T-helper 17 cell (primary cell): ENCODE measurements around the gene MARK2. TPM values are rescaled to one million over a fixed set of nuclear protein-coding genes. Genes with fewer than 3 reads are reported as not detected.

Experiments used
- ATAC-seq: fragments of 150-1000 bp; cut with Tn5 transposase; 2 replicates; pipeline ENCODE4 v1.10.0; 2021; ENCODE audit warnings: mild to moderate bottlenecking, moderate library complexity
- DNase-seq, 3 donors: peaks; one replicate each; pipeline versions ENCODE4 v3.0.0 to v3.0.0-alpha.2; 2020 to 2021
- H3K9me3 ChIP-seq: one replicate; pipeline ENCODE4 v1.7.0; 2013; ENCODE audit warnings: low read length, mild to moderate bottlenecking; ENCODE audit not compliant: control insufficient read depth, poor library complexity, severe bottlenecking
- H3K27ac Mint-ChIP-seq: one replicate; pipeline ENCODE4 v1.8.0; 2022; ENCODE audit warnings: mild to moderate bottlenecking, moderate library complexity, mixed read lengths
- H3K27me3 Mint-ChIP-seq: one replicate; pipeline ENCODE4 v1.8.0; 2022; ENCODE audit warnings: mixed read lengths
- H3K36me3 Mint-ChIP-seq: one replicate; pipeline ENCODE4 v1.8.0; 2022; ENCODE audit warnings: low read depth, mixed read lengths
- H3K4me1 Mint-ChIP-seq: one replicate; pipeline ENCODE4 v1.8.0; 2022; ENCODE audit warnings: mild to moderate bottlenecking, mixed read lengths
- H3K4me3 Mint-ChIP-seq: one replicate; pipeline ENCODE4 v1.8.0; 2022; ENCODE audit warnings: mild to moderate bottlenecking, moderate library complexity, mixed read lengths
- total RNA-seq, 4 donors: library from RNA in 2 of 4; stranded (reverse) in 2 of 4; gene quantifications; one replicate each; pipeline ENCODE4 v1.2.3 and lab custom pipeline; 2022 to 2026

MARK2 gene
- total RNA-seq, 2 donors from 2014 or later = 44.6 to 53.5 TPM

DNA sequence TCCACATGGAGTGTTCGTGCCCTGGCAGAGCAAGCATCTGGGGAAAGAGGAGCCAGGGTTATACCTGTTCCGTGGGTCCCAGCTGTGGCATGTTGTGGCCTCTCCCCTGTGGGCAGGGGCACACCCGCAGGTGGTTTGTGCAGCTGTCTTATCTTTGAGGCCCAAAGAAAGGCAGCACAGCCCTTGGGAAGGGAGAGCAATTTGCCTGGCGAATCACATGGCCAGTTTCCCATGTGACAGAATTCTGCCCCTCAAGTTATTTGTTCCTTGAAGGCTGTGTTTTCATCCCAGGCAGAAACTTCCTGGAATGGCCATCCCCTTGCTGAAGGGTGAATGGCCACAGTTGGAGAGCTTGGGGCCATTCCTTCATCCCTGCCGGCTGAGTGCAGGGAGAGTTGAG lies 119.1 kb downstream of the MARK2 start:
- Mint-ChIP-seq H3K4me1 (peaks cover 12% of the 10 kb centered on the region), H3K27me3 (no peaks in the 10 kb centered on the region), H3K4me3 (no peak overlapping the region), H3K27ac (no peak overlapping the region), H3K36me3 (peaks cover 5% of the 10 kb centered on the region)
- no peaks in the 10 kb centered on the region for H3K9me3 ChIP-seq
- ATAC-seq = no peak
- DNase-seq = no peak

Other genes starting within 250 kb of the MARK2 start
- gene PLAAT3, start 224.7 kb upstream of the MARK2 start, total RNA-seq = 1 to 10 TPM; 2.5 to 3.3 TPM
- 10 to 100 TPM; 30.7 to 32.8 TPM for gene ATL3, start 167.7 kb upstream of the MARK2 start, total RNA-seq
- gene RTN3, start 157.6 kb upstream of the MARK2 start, total RNA-seq = 10 to 100 TPM; 29.1 to 36.9 TPM
- 1 to 10 TPM; 1.1 to 1.9 TPM for gene ZFTA, start 70.3 kb upstream of the MARK2 start, total RNA-seq
- gene SPINDOC, start 25.7 kb upstream of the MARK2 start, total RNA-seq = 1 to 10 TPM; 8.5 to 9.4 TPM
- gene RCOR2, start 78.1 kb downstream of the MARK2 start, total RNA-seq = not detected
- gene NAA40, start 99.9 kb downstream of the MARK2 start, total RNA-seq = 10 to 100 TPM; 16.6 to 19.3 TPM
- 100 to 1,000 TPM; 108 to 129 TPM for gene COX8A, start 135.5 kb downstream of the MARK2 start, total RNA-seq
- gene OTUB1, start 147.3 kb downstream of the MARK2 start, total RNA-seq = 10 to 100 TPM; 62.2 to 65.1 TPM
- gene FLRT1, start 196.8 kb downstream of the MARK2 start, total RNA-seq = not detected